Lung (tissue), 12 donors: ENCODE data around the gene SH3PXD2B. TPM values are rescaled to one million over a fixed set of nuclear protein-coding genes. Genes with fewer than 3 reads are reported as not detected.
A peak's percentile ranks its signal among the peaks of the same experiment; 100 is the strongest.

Source experiments
- ATAC-seq: fragments of 200-7000 bp; cut with Tn5 transposase; one replicate; pipeline ENCODE4 v1.9.1; 2020; ENCODE audit warnings: moderate number of reproducible peaks; ENCODE audit not compliant: insufficient read depth, low FRiP score
- DNase-seq, 3 donors: peaks; one replicate each; pipeline ENCODE4 v3.0.0-alpha.2; 2013 to 2017
- H3K27ac ChIP-seq, 2 donors: one replicate each; pipeline ENCODE4 v1.5.1; 2013; ENCODE audit warnings: mild to moderate bottlenecking in 2 of 2, moderate library complexity in 2 of 2, control low read depth in 1 of 2, inconsistent platforms in 1 of 2, low read depth in 1 of 2, low read length in 1 of 2
- H3K27me3 ChIP-seq, 3 donors: one replicate each; pipeline ENCODE4 v1.5.1; 2013; ENCODE audit warnings: low read length in 2 of 3; ENCODE audit not compliant: control insufficient read depth in 3 of 3, insufficient read depth in 3 of 3
- H3K36me3 ChIP-seq, 4 donors: one replicate each; pipeline ENCODE4 v1.5.1; 2013; ENCODE audit warnings: low read length in 4 of 4, mild to moderate bottlenecking in 1 of 4, moderate library complexity in 1 of 4; ENCODE audit not compliant: control insufficient read depth in 4 of 4, insufficient read depth in 4 of 4
- H3K4me1 ChIP-seq, 5 donors: one replicate each; pipeline ENCODE4 v1.5.1; 2013; ENCODE audit warnings: low read length in 5 of 5, mild to moderate bottlenecking in 2 of 5, moderate library complexity in 1 of 5; ENCODE audit not compliant: control insufficient read depth in 5 of 5, insufficient read depth in 5 of 5
- H3K4me3 ChIP-seq: one replicate; pipeline ENCODE4 v1.5.1; 2013; ENCODE audit warnings: mild to moderate bottlenecking, control low read depth, moderate library complexity
- H3K9ac ChIP-seq, 2 donors: one replicate each; pipeline ENCODE4 v1.5.1; 2013; ENCODE audit warnings: low read length in 2 of 2, control low read depth in 1 of 2; ENCODE audit not compliant: insufficient read depth in 1 of 2
- H3K9me3 ChIP-seq, 4 donors: one replicate each; pipeline ENCODE4 v1.5.1; 2013; ENCODE audit warnings: low read length in 3 of 4, mild to moderate bottlenecking in 1 of 4, moderate library complexity in 1 of 4; ENCODE audit not compliant: control insufficient read depth in 4 of 4, insufficient read depth in 3 of 4
- WGBS, 2 donors: extraction: QIAGEN DNeasy Blood & Tissue Kit; methylation state at CpG; one replicate each; pipeline ENCODE4 v1.1.7; 2013; 5-methylcytosine and 5-hydroxymethylcytosine counted together
- polyA plus RNA-seq, 2 donors: library from polyadenylated mRNA; stranded (reverse); fragments of 200-250 nt; gene quantifications; one replicate each; pipeline ENCODE4 v1.2.1, GENCODE V29; 2013
- total RNA-seq, 2 donors: library from RNA; depleted of rRNA in 1 of 2; stranded (reverse); fragments of >200 nt in 1 of 2; gene quantifications; one replicate each; pipeline ENCODE4 v1.2.1, GENCODE V29; 2014 to 2021
- TF ChIP-seq, protein P1 (sequence below): IDR thresholded peaks from 2 replicates; pipeline ENCODE4 v1.5.1; 2012; ENCODE audit warnings: mild to moderate bottlenecking; ENCODE audit errors: control extremely low read depth, extremely low read depth
- donor health status: control.
- donor health status: control.
- donor health status: Bipolar disorder and iron deficiency.
- donor health status: healthy.
- donor health status: DM: yes; HTN: yes; CAD: no.

The SH3PXD2B gene
- total and polyA plus RNA-seq, 4 donors, result 8.0 to 56.0 (median 21.4) TPM

DNA sequence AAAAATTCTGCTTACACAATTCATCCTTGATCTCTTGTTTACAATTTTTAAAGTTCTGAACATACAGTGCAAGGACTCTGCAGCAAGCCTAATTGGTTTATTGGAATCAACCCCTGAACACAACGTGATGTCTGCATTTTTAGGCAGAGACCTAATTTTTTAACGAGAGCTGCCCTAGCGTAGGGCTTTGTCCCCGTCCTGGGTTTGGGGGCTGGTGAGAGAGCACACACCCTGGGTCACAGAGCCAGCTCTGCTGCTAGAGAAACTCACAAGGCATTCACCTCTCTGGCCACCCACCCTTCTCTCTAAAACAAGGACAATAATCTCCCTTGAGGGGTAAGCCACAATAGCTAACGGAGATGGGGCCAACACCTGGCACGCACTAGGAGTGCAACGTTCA is 28.2 kb downstream of the SH3PXD2B start:
- H3K36me3 ChIP-seq, result peaks cover 0 to 4% (median 1%) of the 10 kb centered on the region in 4 donors
- peak overlapping the region in 1 of 2 donors; percentile 18 for H3K27ac ChIP-seq
- H3K4me1 ChIP-seq, result peaks cover 0 to 30% (median 19%) of the 10 kb centered on the region in 5 donors
- H3K9ac ChIP-seq, result peak overlapping the region; percentile 18 to 40
- no peak overlapping the region for H3K4me3 ChIP-seq
- ATAC-seq (no peak), DNase-seq (no peak)
- no peaks in the 10 kb centered on the region for H3K9me3 ChIP-seq
- WGBS, 2 donors, result 73 to 80% methylated on average over 7 of the region's 7 CpGs
- H3K27me3 ChIP-seq, result no peaks in the 10 kb centered on the region
- TF ChIP-seq, protein P1, sequence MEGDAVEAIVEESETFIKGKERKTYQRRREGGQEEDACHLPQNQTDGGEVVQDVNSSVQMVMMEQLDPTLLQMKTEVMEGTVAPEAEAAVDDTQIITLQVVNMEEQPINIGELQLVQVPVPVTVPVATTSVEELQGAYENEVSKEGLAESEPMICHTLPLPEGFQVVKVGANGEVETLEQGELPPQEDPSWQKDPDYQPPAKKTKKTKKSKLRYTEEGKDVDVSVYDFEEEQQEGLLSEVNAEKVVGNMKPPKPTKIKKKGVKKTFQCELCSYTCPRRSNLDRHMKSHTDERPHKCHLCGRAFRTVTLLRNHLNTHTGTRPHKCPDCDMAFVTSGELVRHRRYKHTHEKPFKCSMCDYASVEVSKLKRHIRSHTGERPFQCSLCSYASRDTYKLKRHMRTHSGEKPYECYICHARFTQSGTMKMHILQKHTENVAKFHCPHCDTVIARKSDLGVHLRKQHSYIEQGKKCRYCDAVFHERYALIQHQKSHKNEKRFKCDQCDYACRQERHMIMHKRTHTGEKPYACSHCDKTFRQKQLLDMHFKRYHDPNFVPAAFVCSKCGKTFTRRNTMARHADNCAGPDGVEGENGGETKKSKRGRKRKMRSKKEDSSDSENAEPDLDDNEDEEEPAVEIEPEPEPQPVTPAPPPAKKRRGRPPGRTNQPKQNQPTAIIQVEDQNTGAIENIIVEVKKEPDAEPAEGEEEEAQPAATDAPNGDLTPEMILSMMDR, result no peak

DNA sequence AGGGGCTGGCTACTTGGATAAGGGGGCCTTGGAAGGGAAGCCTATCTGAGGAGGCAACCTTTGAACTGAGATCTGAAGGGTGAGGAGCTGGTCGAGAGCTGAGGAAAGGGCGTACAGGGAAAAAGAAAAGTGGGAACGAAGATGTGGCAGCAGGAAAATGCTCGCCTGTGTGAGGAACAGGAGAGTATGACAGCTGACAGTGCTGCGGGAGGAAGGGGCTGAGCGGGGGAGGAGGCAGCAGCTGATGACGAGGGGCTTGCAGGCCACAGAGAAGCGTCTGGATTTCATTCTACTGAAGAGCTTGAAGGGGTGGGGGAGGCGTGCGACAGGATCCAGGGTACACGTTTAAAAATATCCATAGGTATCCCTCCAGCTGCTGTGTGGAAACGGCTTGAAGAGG is 28.9 kb downstream of the SH3PXD2B start:
- H3K27me3 ChIP-seq, result no peaks in the 10 kb centered on the region
- H3K36me3 ChIP-seq, result peaks cover 0 to 4% (median 1%) of the 10 kb centered on the region in 4 donors
- DNase-seq (no peak), ATAC-seq (no peak)
- H3K4me3 ChIP-seq, result no peak overlapping the region
- WGBS, 2 donors, result 71 to 81% methylated on average over 12 of the region's 12 CpGs
- H3K27ac ChIP-seq, result no peak overlapping the region
- H3K4me1 ChIP-seq, result peaks cover 0 to 37% (median 19%) of the 10 kb centered on the region in 5 donors
- TF ChIP-seq, protein P1, result no peak
- no peaks in the 10 kb centered on the region for H3K9me3 ChIP-seq
- no peak overlapping the region for H3K9ac ChIP-seq

DNA sequence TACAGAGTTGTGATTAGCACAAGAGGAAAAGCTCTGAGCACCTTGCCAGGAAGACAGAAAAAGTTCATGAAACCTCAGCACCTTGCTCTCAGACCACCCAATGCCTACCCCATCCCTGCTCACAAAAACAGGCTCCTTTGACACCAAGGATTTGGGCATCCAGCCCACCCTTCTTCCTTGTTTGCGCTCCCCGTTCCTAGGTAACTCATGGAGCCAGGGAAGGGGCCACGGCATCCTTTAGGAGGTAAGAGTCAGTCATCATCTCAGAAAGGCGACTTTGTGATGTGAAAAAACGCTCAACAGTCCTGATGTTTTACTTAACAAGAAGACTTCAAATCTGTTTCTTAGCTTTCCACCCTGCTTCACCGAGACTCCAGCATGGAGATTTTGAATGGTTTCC is 29.5 kb downstream of the SH3PXD2B start:
- peaks cover 0 to 38% (median 16%) of the 10 kb centered on the region in 5 donors for H3K4me1 ChIP-seq
- no peaks in the 10 kb centered on the region for H3K27me3 ChIP-seq
- H3K27ac ChIP-seq, result no peak overlapping the region
- no peak overlapping the region for H3K9ac ChIP-seq
- DNase-seq, result no peak
- ATAC-seq, result no peak
- peaks cover 0 to 4% (median 1%) of the 10 kb centered on the region in 4 donors for H3K36me3 ChIP-seq
- TF ChIP-seq, protein P1, result no peak
- WGBS, 2 donors, result 90% methylated on average over 6 of the region's 6 CpGs
- H3K9me3 ChIP-seq, result no peaks in the 10 kb centered on the region
- H3K4me3 ChIP-seq, result no peak overlapping the region

DNA sequence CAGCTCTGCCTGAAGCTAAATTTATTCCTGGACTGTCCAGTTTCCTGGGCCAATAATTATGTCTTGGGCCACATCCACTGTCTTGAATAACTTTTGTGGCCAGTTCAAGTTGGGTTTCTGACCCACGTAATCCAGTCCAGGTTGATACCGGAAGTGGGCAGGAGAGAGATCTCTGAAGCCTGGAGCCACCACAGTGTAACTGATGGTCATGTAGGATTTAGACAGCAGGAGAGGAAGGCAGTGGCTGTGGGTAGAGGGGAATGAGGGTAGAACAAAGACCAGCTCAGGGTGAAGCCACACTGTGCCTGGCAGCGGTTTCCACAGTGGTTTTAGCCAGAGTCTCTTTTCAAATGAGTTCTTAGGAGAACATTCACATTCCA is 30.2 kb downstream of the SH3PXD2B start:
- Histone ChIP-seq H3K27ac (no peak overlapping the region), H3K4me3 (no peak overlapping the region), H3K9me3 (no peaks in the 10 kb centered on the region), H3K4me1 (peaks cover 0 to 38% (median 17%) of the 10 kb centered on the region in 5 donors), H3K36me3 (peaks cover 0 to 4% (median 2%) of the 10 kb centered on the region in 4 donors), H3K9ac (no peak overlapping the region), H3K27me3 (no peaks in the 10 kb centered on the region)
- TF ChIP-seq, protein P1, result no peak
- WGBS, 2 donors, result 92 to 94% methylated on average over 3 of the region's 3 CpGs
- ATAC-seq, result no peak
- no peak for DNase-seq
